Cardiac muscle cell (in vitro differentiated cells and primary cell): ENCODE measurements around the gene FAM9C. TPM values are rescaled to one million over a fixed set of nuclear protein-coding genes. Genes with fewer than 3 reads are reported as not detected.

Source experiments
- DNase-seq, 2 donors: peaks; one replicate each; pipeline versions ENCODE4 v3.0.0 to v3.0.0-alpha.2; 2010 to 2017; ENCODE audit warnings: low read depth in 1 of 2, low spot score in 1 of 2
- H3K27ac ChIP-seq: fragments of 200-600 bp; sonication (generic); 2 replicates; pipeline ENCODE4 v1.5.1; 2016
- H3K27me3 ChIP-seq: fragments of 200-600 bp; sonication (generic); 2 replicates; pipeline ENCODE4 v1.6.0; 2016; ENCODE audit warnings: control low read depth
- H3K36me3 ChIP-seq: fragments of 200-600 bp; sonication (generic); 2 replicates; pipeline ENCODE4 v1.5.1; 2016; ENCODE audit warnings: control low read depth
- H3K4me1 ChIP-seq: fragments of 200-600 bp; sonication (generic); 2 replicates; pipeline ENCODE4 v1.8.1; 2017; ENCODE audit warnings: low read depth, mild to moderate bottlenecking, mixed run types
- H3K4me3 ChIP-seq: fragments of 200-600 bp; sonication (generic); 2 replicates; pipeline ENCODE4 v1.5.1; 2016; ENCODE audit warnings: mild to moderate bottlenecking
- H3K9me3 ChIP-seq: fragments of 200-600 bp; sonication (generic); 2 replicates; pipeline ENCODE4 v1.5.1; 2017; ENCODE audit warnings: low read depth, mild to moderate bottlenecking, control low read depth
- CTCF ChIP-seq: IDR thresholded peaks from 2 replicates; pipeline ENCODE4 v1.5.1; 2012; ENCODE audit warnings: low read depth, mild to moderate bottlenecking, low read length
- polyA plus RNA-seq: library from polyadenylated mRNA; unstranded; fragments of >200 nt; fragmentation: Nextera tagmentation; extraction: Ambion mirVana; gene quantifications from 2 replicates; pipeline ENCODE4 v1.2.1, GENCODE V29; 2016
- total RNA-seq: library from RNA; depleted of rRNA; stranded (reverse); fragments of >200 nt; gene quantifications from 2 replicates; pipeline ENCODE4 v1.2.3, GENCODE V29; 2016

The FAM9C gene
- total and polyA plus RNA-seq, 2 experiments from 2014 or later: not detected

- no peak for TF ChIP-seq CTCF
- H3K27me3 ChIP-seq: no peaks in the 10 kb centered on the region
- no peak overlapping the region for H3K27ac ChIP-seq
- H3K4me3 ChIP-seq: no peak overlapping the region
- no peaks in the 10 kb centered on the region for H3K4me1 ChIP-seq
- H3K36me3 ChIP-seq: no peaks in the 10 kb centered on the region
- no peak for DNase-seq
- no peaks in the 10 kb centered on the region for H3K9me3 ChIP-seq
Measured at GRCh38 chrX:13043138-13043537, 1.3 kb downstream of the FAM9C start.

GRCh38 chrX:13036896-13037295 is 7.5 kb downstream of the FAM9C start:
- Histone ChIP-seq H3K36me3 (no peaks in the 10 kb centered on the region), H3K9me3 (no peaks in the 10 kb centered on the region), H3K27ac (no peak overlapping the region), H3K4me3 (no peak overlapping the region), H3K4me1 (no peaks in the 10 kb centered on the region), H3K27me3 (no peaks in the 10 kb centered on the region)
- no peak for DNase-seq
- no peak for TF ChIP-seq CTCF

DNA sequence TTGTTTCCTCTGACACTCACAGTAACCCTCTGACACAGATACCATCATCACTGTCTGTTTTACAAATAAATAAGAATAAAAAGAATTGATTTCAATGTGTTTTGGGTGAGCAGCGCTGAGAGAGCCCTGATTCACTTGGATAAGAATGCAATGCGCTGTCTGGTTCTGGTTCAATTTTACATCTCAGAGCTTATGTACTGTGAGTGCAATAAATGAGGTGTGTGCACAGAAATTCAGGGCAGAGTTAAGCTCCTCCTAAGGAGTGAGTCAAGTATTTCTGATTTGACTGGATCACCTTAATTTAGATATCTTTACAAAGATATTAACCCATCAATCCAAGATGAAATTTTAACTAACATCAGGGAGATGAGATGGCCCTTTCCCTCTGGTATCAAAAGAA is 11.2 kb downstream of the FAM9C start:
- H3K27me3 ChIP-seq: no peaks in the 10 kb centered on the region
- H3K36me3 ChIP-seq: no peaks in the 10 kb centered on the region
- no peak for TF ChIP-seq CTCF
- H3K27ac ChIP-seq: no peak overlapping the region
- peaks cover 11% of the 10 kb centered on the region for H3K4me1 ChIP-seq
- no peak overlapping the region for H3K4me3 ChIP-seq
- DNase-seq: no peak
- H3K9me3 ChIP-seq: no peaks in the 10 kb centered on the region

DNA sequence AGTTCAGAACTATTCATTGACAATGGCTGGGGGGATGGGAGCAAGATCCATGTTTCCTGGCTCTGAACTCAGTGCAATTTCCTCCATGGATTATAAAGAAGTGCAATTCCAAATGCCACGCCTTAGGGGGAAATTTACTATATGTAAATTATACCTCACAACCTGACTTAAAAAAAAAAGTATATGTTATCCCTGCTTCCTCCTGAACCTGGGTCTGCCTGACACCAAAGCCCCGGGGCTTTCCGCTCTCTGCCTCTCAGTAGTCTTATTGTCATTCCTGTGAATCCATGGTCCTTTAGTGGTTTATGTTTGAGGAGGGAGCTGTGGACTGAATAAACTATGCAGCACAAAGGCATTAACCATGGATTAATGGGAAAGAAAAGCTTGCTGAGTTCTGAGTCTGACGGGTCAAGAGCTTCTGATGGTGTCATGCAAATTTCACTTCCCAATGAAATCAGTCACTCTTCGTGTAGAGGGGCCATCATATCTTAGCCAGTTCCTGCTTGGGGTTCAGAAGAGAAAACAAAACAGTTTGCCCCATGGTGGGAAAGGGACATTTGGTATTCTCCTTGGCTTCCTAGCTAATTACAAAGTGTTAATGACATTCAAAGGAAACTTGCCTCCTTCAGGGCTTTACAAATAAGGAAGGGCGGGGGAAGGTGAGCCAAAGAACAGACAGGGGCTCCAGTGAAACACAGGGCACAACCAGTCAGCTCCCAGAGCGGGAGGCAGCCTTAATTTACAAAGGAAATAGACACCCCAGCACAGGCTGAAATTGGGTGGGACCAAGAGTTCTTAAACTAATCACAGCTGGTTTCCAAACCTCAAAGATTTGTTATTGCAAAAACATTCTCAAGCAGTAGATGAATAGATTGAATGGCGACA is 14.3 kb downstream of the FAM9C start:
- no peaks in the 10 kb centered on the region for H3K9me3 ChIP-seq
- H3K36me3 ChIP-seq: no peaks in the 10 kb centered on the region
- TF ChIP-seq CTCF: no peak
- H3K4me3 ChIP-seq: no peak overlapping the region
- H3K27me3 ChIP-seq: no peaks in the 10 kb centered on the region
- H3K4me1 ChIP-seq: peaks cover 11% of the 10 kb centered on the region
- DNase-seq: no peak
- H3K27ac ChIP-seq: no peak overlapping the region

DNA sequence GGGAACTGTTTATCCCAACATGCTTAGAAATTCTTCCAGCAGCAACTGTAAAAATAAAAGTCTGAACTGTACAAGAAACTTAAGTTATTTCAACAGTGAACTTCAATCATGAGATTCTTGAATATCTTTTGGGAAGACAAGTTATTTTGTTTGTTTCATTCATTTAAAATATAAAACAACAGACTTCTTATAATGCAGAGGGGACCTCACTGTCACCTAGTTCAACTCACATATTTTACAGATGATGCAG is 14.9 kb downstream of the FAM9C start:
- Histone ChIP-seq H3K9me3 (no peaks in the 10 kb centered on the region), H3K27me3 (no peaks in the 10 kb centered on the region), H3K27ac (no peak overlapping the region), H3K4me1 (peaks cover 11% of the 10 kb centered on the region), H3K36me3 (no peaks in the 10 kb centered on the region), H3K4me3 (no peak overlapping the region)
- TF ChIP-seq CTCF: no peak
- no peak for DNase-seq
